HG02798 (cell line): ENCODE data around the gene STK32A.
"Not testable (repeated sequence)": the region's sequence is repeated elsewhere in the genome, so short reads cannot be mapped to it uniquely, and the experiment has no call there.

Experiments used
- ATAC-seq: cut with Tn5 transposase; IDR thresholded peaks from one replicate; pipeline ENCODE4 v1.9.1; 2021; ENCODE audit warnings: mild to moderate bottlenecking; ENCODE audit not compliant: unreplicated experiment, poor library complexity

Gene STK32A

GRCh38 chr5:147339313-147339712 lies 104.5 kb downstream of the STK32A start:
- peak; percentile 9 for ATAC-seq

DNA sequence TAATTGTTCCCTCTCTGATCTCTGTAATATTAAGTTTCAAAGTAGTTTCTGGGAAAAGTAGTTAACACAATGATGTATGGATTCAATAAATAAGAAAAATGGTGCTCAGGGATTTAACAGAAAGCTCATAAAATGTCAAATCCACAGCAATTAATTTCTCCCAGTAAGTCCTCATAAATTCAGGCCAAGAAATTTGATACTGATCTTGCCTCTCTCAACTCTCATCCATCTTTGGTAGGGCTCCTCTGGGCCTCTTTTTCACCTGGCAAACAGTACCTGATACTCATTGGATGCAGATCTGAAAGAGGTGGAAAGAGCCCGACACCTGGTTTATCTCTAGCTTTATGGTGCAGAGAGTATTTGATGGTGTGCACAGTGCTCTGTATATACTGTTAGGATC lies 106.1 kb downstream of the STK32A start:
- ATAC-seq = no peak

DNA sequence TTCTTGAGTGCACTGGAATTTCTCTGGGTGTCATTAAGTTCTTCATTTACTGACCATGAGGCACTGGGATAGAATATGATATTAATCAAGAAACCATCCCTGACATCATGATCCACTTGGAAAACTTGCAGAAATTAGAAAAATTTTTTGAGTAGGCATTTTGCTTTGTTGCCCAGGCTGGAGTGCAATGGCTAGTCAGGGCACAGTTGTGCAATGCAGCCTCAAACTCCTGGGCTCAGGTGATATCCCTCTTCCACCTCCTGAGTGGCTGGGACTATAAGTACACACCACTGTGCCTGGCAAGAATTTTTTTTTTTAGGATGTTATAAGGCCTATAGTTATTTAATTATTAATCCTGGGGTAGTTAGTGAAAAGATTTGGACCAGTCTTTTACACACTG lies 106.5 kb downstream of the STK32A start:
- no peak for ATAC-seq

DNA sequence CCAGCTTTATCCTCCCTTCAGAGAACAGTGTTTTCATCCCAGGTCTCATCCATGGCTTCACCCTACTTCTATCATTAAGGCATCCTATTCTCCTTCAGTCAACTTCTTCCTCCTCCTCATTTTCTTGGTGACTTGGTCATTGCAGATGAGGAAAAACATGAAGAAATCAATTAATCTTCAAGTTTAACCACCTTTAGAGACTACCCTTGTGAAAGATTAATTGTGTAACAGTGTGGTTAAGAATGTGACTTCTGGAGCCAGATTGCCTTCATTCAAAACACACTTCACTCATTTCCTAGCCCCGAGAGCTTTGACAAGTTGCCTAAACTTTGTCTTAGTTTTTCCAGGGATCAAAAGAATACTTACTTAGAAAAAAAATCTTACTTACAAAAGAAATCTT lies 110.0 kb downstream of the STK32A start:
- no peak for ATAC-seq

DNA sequence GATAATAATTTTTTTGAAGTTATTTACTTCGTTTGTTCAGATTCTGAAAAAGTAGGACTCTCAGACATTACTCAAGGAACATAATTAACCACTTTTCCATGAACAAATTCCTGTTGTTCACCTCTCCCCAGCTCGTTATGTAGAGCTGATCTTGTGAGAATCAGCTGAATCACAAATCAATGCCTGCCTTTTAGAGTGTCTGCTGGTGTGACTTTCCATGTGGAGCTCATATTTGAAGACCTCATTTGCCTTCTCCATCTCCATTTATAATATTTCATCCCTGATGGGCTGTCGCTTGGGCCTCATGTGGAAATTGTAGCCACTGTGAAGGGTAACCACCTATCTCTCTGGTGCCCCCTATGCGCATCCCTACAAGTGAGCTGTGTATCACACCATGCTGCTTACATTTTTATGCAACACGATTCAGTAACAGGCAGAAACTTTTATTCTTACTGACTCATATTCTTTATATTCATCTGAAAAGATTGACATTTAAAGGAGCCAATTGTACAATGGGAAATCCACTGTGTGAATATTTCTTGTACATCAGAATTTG lies 111.3 kb downstream of the STK32A start:
- ATAC-seq = no peak

GRCh38 chr5:147348046-147348445 lies 113.2 kb downstream of the STK32A start:
- no peak for ATAC-seq

GRCh38 chr5:147348451-147348850 lies 113.6 kb downstream of the STK32A start:
- no peak for ATAC-seq

GRCh38 chr5:147349241-147349640 lies 114.4 kb downstream of the STK32A start:
- no peak for ATAC-seq

DNA sequence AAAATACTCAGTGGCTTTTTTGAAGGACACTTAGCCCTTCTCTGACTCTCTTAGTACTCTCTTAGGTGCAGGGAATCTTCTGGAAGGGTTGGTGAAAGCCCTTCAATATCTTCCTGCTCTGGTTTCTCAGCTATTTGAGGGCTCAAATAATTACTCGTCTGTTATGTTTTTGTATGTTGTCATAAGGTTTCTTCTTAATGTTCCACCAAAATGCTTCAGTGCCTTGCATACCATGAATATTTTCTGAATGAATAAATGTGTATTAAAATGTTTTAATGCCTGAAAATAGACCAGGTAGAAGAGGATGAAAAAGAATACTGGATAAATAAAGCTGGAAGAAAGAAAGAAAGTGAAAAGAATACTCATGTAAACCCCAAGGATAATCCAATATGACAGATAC lies 124.3 kb downstream of the STK32A start:
- ATAC-seq = no peak

DNA sequence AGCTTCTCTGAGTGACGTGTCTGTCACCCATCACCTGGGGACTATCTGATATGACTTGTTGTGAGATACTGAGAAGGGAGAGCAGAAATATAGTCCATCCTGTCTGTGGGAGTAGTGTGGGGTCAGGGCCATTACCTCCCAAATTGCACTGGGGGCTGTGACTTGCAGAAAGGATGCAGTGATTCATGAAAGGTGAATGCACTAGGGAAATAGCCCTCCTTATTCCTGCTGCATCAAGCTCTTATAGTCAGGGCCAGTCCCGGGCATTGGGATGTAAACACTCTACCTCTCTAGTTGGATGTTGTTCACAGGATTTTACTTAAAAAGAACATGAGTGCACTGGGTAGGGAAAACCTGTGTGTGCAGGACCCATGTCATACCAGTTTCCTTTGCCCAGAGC lies 124.8 kb downstream of the STK32A start:
- no peak for ATAC-seq

GRCh38 chr5:147360816-147361215 lies 126.0 kb downstream of the STK32A start:
- ATAC-seq = no peak

DNA sequence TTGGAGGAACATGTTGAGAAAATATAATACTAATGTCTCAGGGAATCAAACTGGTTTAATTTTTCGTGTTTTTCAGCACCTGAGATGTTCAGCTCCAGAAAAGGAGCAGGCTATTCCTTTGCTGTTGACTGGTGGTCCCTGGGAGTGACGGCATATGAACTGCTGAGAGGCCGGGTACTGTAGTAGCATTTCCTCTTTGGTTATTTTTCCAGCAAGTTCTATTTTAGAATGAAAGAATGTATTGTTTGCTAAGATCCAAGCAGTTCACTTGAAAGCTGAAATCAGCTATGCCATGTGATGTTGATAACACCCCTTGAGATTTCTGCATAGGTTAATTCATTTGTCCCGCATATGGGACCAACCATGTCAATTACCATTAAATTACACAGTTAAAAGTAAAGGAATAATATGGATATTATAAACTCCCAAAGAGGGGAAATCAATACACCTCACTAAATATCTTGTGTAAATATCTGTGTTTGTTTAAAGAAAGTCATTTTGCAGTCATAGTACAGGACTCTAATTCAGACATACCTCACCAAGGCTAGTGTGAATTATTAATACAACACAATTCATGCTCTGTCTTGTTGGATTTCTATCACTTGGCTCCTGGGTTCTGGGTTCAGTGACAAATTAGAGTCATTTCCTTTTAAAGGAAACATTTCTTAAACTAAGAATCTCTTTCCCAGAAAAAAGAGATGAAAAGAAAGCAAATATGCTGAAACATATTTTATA lies 126.8 kb downstream of the STK32A start:
- ATAC-seq = no peak

DNA sequence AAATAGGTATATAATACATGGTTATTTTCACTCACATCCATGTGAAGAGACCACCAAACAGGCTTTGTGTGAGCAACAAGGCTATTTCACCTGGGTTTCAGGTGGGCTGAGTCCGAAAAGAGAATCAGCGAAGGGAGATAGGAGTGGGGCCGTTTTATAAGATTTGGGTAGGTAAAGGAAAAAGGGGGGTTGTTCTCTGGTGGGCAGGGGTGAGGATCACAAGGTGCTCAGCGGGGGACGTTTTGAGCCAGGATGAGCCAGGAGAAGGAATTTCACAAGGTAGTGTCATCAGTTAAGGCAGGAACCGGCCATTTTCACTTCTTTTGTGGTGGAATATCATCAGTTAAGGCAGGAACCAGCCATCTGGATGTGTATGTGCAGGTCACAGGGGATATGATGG lies 132.6 kb downstream of the STK32A start:
- ATAC-seq = not testable (repeated sequence)

DNA sequence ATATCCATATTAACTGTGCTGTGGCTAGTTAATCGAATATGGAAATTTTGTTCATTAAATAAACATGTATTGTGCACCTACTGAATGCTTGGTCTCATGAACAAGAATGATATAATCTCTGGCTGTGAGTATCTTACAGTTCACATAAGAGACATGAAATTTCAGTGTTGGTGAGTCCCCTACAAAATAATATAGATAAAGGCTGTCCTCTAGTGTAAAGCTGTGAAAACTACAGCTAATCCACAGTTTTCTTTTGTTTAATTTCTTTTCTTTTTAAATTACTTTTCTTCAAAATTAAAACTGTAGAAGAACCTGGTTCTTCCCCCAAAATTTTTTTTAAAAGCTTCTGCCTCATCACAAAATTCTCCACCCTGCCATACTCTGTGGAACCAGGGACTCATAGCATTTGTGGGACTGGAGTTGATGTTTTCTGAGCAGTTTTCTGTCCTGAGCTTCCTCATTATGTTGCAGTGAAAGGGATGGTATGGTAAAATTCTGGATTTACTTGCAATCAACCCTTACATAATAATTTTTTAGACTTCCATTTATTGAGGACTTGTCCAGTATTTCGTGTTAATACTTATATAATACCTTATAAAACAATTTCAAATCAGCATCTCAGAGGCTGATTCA lies 135.0 kb downstream of the STK32A start:
- no peak for ATAC-seq

DNA sequence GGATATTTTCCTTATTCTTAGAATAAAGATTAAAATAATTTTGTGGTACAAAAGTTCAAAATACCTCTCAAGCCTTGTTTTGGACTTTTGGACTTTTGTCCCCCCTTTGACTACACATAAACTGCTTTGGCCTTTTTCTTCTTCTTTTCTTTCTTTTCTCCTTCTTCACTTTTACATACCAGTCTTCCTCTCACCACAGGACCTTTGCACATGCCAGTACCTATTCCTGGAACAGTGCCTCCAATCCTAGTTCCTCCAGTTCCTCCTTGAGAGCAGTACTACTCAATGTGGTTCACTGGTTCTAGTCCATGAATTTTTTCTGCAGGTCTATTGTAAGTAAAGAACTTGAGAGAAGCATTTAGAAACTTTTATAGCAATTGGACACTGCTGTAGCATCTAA lies 136.5 kb downstream of the STK32A start:
- ATAC-seq = no peak

- no peak for ATAC-seq
Observed at GRCh38 chr5:147372191-147372590, 137.4 kb downstream of the STK32A start.

- no peak for ATAC-seq
Observed at GRCh38 chr5:147373328-147373727, 138.5 kb downstream of the STK32A start.

GRCh38 chr5:147375151-147375550 lies 140.3 kb downstream of the STK32A start:
- no peak for ATAC-seq

DNA sequence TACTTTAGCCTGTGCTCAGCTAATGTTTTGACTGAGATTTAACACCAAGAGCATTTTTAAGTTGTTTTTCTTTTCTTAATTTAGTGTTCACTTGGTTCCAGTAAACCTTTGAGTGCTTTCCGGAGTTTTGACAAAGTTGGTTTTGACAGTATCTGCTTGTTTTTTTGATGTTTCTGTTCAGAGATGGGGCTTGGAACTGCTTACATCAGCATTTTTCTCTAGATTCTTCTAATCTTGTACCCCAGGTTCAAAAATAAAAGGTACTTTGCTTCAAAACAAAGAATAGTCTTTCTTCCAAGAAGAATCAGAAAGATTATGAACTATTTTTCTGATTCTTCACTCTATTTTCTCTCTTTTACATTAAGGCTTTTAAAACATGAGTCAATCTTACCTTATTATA lies 142.9 kb downstream of the STK32A start:
- no peak for ATAC-seq

DNA sequence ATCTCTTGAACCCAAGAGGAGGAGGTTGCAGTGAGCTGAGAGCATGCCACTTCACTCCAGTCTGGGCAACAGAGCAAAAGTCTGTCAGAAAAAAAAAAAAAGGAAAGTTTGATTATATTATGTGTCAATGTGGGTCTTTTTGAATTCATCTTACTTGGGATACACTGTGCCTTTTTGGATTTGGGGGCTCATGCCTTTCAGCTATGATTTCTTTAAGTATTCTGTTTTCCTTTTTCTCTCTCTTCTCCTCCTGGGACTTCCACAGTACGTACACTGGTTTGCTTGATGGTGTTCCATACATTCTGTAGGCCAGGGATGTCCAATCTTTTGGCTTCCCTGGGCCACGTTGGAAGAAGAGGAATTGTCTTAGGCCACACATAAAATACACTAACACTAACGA lies 146.7 kb downstream of the STK32A start:
- ATAC-seq = no peak

DNA sequence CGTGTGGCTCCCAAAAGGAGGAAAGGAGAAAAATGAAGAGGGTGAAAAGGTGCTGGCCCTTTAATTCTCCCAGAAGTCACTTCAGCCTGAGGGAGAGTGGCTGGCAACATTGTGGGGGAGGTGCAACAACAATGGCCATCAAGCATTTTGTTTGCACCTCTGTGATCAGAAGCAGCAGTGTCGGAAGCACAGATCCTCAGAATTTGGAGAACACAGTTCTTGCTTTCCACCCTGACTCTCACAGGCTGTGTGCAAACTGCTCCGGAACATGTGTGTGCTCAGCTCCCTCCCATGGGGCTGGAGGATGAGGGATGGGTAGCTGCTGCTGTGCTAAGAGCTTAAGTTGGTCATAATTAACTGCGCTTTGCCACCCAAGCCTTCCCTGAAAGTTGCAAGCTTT lies 147.9 kb downstream of the STK32A start:
- ATAC-seq = no peak
